Stimulated activated CD4-positive, alpha-beta T cell treated with anti-CD3 and anti-CD28 coated beads, Interleukin-2, amount 100 ng/mL, for 24 hours (primary cell): ENCODE data around the gene EIF2AK3.
"Not testable (repeated sequence)": the region's sequence is repeated elsewhere in the genome, so short reads cannot be mapped to it uniquely, and the experiment has no call there.

Experiments
- DNase-seq, 2 donors: peaks; one replicate each; pipeline ENCODE4 v3.0.0-alpha.2; 2020

EIF2AK3 gene

GRCh38 chr2:88627055-88627855, at the start of gene EIF2AK3:
Gene EIF2AK3, minus strand, starts transcription at chr2:88627464. Its CDS starts 190 bp downstream, at chr2:88627274.
- DNase-seq, result peak; percentile 92 to 93

GRCh38 chr2:88673363-88673762, 46.1 kb upstream of the EIF2AK3 start:
- no peak for DNase-seq

GRCh38 chr2:88671786-88672427, 44.6 kb upstream of the EIF2AK3 start:
- no peak for DNase-seq

- peak in 1 of 2 donors; percentile 24 for DNase-seq
These were observed 42.4 kb upstream of the EIF2AK3 start for GRCh38 chr2:88669482-88670214.

- DNase-seq, result no peak
These were observed 41.6 kb upstream of the EIF2AK3 start for GRCh38 chr2:88668862-88669261.

GRCh38 chr2:88667219-88667618, 40.0 kb upstream of the EIF2AK3 start:
- no peak for DNase-seq

- DNase-seq, result no peak
These were observed 39.3 kb upstream of the EIF2AK3 start for GRCh38 chr2:88666576-88666975.

- DNase-seq, result no peak
These were observed 33.4 kb upstream of the EIF2AK3 start for GRCh38 chr2:88660622-88661021.

GRCh38 chr2:88659538-88659915, 32.3 kb upstream of the EIF2AK3 start:
- no peak for DNase-seq

- no peak for DNase-seq
These were observed 31.7 kb upstream of the EIF2AK3 start for GRCh38 chr2:88658881-88659537.

GRCh38 chr2:88658326-88658725, 31.1 kb upstream of the EIF2AK3 start:
- no peak for DNase-seq

- DNase-seq, result no peak
These were observed 29.9 kb upstream of the EIF2AK3 start for GRCh38 chr2:88657131-88657530.

GRCh38 chr2:88656690-88657089, 29.4 kb upstream of the EIF2AK3 start:
- no peak for DNase-seq

- DNase-seq, result no peak
These were observed 27.4 kb upstream of the EIF2AK3 start for GRCh38 chr2:88654714-88655113.

GRCh38 chr2:88651646-88652045, 24.4 kb upstream of the EIF2AK3 start:
- no peak for DNase-seq

GRCh38 chr2:88645291-88645882, 18.1 kb upstream of the EIF2AK3 start:
- not testable (repeated sequence) for DNase-seq

- no peak for DNase-seq
These were observed 15.0 kb upstream of the EIF2AK3 start for GRCh38 chr2:88642278-88642677.

GRCh38 chr2:88641330-88641729, 14.1 kb upstream of the EIF2AK3 start:
- DNase-seq, result no peak

GRCh38 chr2:88639865-88640264, 12.6 kb upstream of the EIF2AK3 start:
- DNase-seq, result no peak

GRCh38 chr2:88638743-88639142, 11.5 kb upstream of the EIF2AK3 start:
- DNase-seq, result peak in 1 of 2 donors; percentile 30

GRCh38 chr2:88638123-88638650, 10.9 kb upstream of the EIF2AK3 start:
- DNase-seq, result no peak

GRCh38 chr2:88637464-88637863, 10.2 kb upstream of the EIF2AK3 start:
- no peak for DNase-seq
